SK-N-MC (cell line): ENCODE data around the gene MAP3K7CL.

Source experiments
- EZH2 ChIP-seq: fragments of 200-600 bp; sonication (generic); IDR thresholded peaks from one replicate; pipeline ENCODE4 v1.6.1; 2017; ENCODE audit warnings: antibody characterized with exemption
- POLR2AphosphoS5 ChIP-seq: IDR thresholded peaks from 2 replicates; pipeline ENCODE4 v1.6.1; 2012; ENCODE audit warnings: mild to moderate bottlenecking, low read depth, low read length, borderline replicate concordance

DNA sequence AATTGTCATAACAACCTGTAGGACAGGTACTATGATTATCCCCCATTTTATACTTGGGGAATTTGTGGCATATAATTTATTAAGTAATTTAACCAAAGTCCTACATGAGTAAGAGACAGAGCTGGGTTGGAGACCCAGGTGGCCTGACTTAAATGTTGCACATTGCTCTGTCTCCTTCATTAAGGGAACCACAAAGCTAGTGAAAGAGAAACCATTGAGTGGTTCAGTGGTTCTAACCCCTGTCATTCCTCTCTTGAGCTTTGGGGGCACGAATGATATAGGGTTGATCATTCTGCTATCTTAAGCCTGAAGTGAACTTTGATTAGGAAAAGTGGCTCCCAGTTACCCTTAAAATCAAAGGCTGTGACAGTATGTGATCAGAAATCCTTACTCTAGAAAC, 5.3 kb upstream of the MAP3K7CL start:
- no peak for TF ChIP-seq POLR2AphosphoS5
- no peak for TF ChIP-seq EZH2
